Brain microvascular endothelial cell (primary cell): Measurements from ENCODE around the gene MYH9.

Experiments
- DNase-seq: peaks from one replicate; pipeline ENCODE4 v3.0.0-alpha.2; 2020
- H3K27ac ChIP-seq: fragments of 250-450 bp; sonication (Bioruptor Pico); 2 replicates; pipeline ENCODE4 v1.5.1; 2020; ENCODE audit warnings: mild to moderate bottlenecking, moderate library complexity
- H3K27me3 ChIP-seq: fragments of 250-450 bp; sonication (Bioruptor Pico); replicated peaks from 2 replicates; pipeline ENCODE4 v1.5.1; 2020; ENCODE audit warnings: mild to moderate bottlenecking
- H3K36me3 ChIP-seq: fragments of 250-450 bp; sonication (Bioruptor Pico); replicated peaks from 2 replicates; pipeline ENCODE4 v1.5.1; 2020; ENCODE audit warnings: mild to moderate bottlenecking
- H3K4me3 ChIP-seq: 2 replicates; pipeline ENCODE4 v1.5.1; 2011; ENCODE audit warnings: low read depth, mild to moderate bottlenecking, control low read depth, low read length, moderate library complexity
- CTCF ChIP-seq: IDR thresholded peaks from 2 replicates; pipeline ENCODE4 v1.5.1; 2011; ENCODE audit warnings: low read depth, mild to moderate bottlenecking, moderate library complexity, low read length, control low read depth, inconsistent platforms; ENCODE audit errors: missing control alignments
- in situ Hi-C: cut with HindIII; loops from 2 replicates; pipeline ENCODE4 v1.10.0; 2017; ENCODE audit warnings: low sequenced_read_pairs, low pct_ligation_motif_present

The MYH9 gene

DNA sequence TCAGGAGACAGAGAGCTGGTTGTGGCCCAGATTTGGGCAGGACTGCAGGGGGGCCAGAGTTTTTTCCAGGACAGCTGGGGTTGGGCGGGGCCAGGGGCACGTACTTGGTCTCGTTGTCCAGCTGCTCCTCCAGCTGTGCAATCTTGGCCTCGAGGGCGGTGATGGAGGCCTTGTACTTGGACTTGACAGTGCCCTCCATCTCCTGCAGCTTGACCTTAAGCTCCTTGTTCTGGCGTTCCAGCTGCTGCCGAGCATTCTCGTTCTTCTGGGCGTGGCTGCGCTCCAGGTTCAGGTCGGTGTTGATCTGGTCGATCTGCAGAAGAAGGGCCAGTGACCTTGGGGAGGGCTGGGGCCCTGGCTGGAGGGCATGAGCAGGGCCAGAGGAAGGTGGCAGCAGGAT lies 102.8 kb downstream of the MYH9 start:
- H3K27me3 ChIP-seq = no peaks in the 10 kb centered on the region
- no peak overlapping the region for H3K27ac ChIP-seq
- peaks cover 96% of the 10 kb centered on the region for H3K36me3 ChIP-seq
- no peak for DNase-seq
- no peak overlapping the region for H3K4me3 ChIP-seq
- no peak for TF ChIP-seq CTCF
- in situ Hi-C loops = no loop called here

DNA sequence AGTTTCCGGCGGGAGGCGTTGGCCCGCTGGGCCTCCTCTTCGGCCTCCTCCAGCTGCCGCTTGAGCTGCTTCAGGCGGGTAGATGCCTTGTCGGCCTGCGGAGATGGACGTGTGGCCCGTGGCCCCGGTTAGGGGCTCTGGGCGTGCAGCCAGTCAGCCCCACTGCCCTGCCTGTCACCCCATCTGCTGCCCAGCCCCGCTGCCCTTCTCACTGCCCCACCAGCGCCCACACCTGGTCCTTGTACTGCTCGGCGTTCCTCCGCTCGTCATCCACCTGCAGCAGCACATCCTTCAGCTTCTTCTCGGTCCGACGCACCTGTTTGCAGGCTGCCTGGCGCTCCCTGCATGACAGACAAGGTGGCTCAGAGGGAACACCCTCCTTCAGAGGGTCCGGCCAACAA lies 103.6 kb downstream of the MYH9 start:
- in situ Hi-C loops = no loop called here

DNA sequence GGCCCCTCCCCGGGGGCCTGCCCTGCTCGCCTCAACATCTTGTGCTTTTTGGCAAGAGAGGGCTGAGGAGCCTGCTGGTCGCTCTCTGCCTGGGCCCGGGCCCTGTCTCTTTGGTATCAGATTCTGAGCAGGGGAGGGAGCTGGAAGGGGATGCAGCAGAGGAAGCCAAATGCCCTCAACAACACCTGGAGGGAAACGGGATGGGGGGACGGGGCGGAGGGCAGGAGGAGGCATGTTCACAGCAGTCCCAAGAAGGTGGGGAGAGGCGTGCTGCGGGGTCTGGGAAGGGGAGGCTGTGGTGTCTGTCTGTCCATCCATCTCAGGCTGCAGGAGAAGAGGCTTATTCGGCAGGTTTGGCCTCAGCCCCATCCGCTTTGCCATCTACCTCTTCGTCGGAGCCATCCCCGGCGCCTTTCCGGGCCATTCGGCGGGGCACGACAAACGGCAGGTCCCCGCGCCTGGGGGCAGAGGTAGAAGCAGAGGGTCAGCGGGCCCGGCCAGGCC lies 105.4 kb downstream of the MYH9 start:
- in situ Hi-C loops = no loop called here
- no peak for TF ChIP-seq CTCF
- no peak overlapping the region for H3K4me3 ChIP-seq
- peaks cover 92% of the 10 kb centered on the region for H3K36me3 ChIP-seq
- H3K27ac ChIP-seq = no peak overlapping the region
- DNase-seq = no peak
- no peaks in the 10 kb centered on the region for H3K27me3 ChIP-seq

More for the DNA sequence above, 103.6 kb downstream of the MYH9 start:
- Histone ChIP-seq H3K27me3 (no peaks in the 10 kb centered on the region), H3K27ac (no peak overlapping the region), H3K4me3 (no peak overlapping the region), H3K36me3 (peaks cover 96% of the 10 kb centered on the region)
- TF ChIP-seq CTCF = no peak
- DNase-seq = no peak

DNA sequence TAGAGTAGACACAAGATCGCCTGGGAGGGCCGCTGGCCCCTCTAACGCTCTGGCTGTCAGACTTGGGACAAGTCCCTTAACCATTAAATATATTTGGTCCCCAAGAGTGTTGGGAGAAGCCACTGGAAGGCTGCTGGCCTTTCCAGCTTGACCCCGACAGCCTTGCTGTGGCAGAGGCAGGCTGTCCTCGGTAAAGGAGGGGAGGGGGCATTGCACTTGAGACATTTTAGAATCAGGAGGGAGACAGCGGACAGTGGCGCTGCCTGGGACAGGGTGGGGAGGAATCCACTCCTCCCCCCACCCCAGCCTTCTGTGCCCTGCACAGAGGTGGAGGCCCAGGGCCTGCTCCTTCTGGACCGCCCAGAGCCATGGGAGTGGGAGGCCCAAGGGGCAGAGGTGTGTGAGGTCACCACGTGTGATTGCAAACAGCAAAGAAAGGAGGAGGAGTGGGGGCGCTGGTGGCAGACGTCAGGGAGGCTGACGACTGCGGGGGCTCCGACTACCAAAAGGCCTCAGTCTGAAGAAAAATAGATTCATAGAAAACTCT lies 105.9 kb downstream of the MYH9 start:
- no peak overlapping the region for H3K27ac ChIP-seq
- in situ Hi-C loops = no loop called here
- no peak for TF ChIP-seq CTCF
- no peaks in the 10 kb centered on the region for H3K27me3 ChIP-seq
- H3K36me3 ChIP-seq = peaks cover 88% of the 10 kb centered on the region
- DNase-seq = no peak
- H3K4me3 ChIP-seq = no peak overlapping the region

DNA sequence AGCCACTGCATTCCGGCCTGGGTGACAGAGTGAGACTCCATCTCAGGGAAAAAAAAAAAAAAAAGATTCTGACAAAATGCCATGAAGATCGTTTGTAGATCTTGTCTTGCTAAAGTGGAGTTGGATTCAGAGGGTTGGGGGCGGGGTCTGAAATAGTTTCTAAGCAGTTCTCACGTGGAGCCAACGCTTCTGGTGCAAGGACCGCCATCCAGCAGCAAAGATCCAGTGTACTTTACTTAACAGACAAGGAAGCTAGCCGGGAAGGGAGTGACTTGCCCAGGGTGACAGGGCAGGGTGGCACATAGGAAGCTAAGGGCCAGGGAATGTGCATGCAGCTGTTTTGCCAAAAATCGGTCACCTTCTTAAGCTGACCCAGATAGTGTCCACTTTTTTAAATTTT lies 107.4 kb downstream of the MYH9 start:
- H3K27me3 ChIP-seq = no peaks in the 10 kb centered on the region
- no peak overlapping the region for H3K4me3 ChIP-seq
- no peak overlapping the region for H3K27ac ChIP-seq
- H3K36me3 ChIP-seq = peaks cover 73% of the 10 kb centered on the region
- TF ChIP-seq CTCF = no peak
- in situ Hi-C loops = no loop called here
- DNase-seq = no peak

DNA sequence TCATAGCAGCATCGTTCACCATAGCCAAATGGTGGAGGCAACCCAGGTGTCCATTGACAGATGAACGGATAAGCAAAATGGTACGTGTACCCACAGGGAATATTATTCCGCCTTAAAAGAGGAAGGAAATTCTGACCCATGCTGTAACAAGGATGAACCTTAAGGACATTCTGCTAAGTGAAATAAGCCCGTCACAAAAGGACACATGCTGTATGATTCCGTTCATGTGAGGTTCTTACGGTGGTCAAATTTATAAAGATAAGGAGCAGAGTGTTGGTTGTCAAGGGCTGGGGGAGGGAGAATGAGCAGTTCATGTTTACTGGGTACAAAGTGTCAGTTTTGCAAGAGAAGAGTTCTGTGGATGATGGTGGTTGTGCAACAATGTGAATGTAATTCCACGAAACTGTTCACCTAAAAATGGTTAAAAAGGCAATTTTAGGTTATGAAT lies 108.5 kb downstream of the MYH9 start:
- in situ Hi-C loops = no loop called here
- no peak overlapping the region for H3K27ac ChIP-seq
- H3K36me3 ChIP-seq = peaks cover 62% of the 10 kb centered on the region
- no peak for DNase-seq
- no peak for TF ChIP-seq CTCF
- H3K4me3 ChIP-seq = no peak overlapping the region
- no peaks in the 10 kb centered on the region for H3K27me3 ChIP-seq
